Retina (tissue), 1 donor: ENCODE measurements around the gene ASMTL.
"Not testable (repeated sequence)": the region's sequence is repeated elsewhere in the genome, so short reads cannot be mapped to it uniquely, and the experiment has no call there.

ENCODE experiments used
- DNase-seq: peaks from one replicate; pipeline ENCODE4 v3.0.0-alpha.2; 2016

Gene ASMTL

DNA sequence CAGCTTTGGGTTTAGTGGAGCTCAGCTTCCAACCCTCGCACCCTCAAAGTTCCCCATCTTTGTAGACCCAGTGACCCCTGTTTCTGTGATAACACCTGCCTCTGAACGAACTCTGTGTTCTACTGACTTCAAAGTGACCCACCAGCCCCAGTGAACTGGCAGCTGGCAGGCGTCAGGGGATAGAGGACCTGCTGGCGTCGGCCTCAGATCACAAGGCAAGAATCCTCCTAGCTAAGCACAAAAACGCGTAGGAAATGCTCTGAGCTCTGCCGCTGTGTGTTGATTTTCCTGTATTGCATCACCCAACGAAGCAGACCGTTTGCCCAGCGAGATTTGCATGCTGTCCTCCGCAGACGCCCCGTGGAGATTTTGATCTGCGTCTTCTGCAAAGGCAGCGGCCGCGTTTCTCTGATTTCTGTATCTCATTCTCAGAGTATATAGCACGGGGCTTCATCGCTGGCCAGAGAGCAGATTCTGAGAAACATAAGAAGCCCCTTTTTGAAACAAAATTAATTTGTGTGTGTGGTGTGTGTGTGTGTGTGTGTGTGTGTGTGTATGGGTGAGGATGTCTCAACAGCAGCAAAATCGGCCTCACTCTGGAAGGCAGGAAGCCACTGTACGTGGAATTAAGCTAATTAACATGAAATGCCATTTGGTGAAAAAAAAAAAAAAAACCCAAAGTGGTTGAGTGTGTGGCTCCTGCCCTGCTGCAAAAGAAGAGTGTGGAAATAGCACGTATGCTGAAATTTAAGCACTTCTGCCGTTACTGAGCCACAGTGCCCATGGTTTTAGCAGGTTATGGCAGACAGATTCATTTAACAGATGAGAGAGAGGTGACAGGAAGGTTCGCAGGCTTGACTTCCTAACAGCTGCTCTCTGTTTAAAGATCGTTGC, 29.2 kb upstream of the ASMTL start:
- peak; percentile 46 for DNase-seq

DNA sequence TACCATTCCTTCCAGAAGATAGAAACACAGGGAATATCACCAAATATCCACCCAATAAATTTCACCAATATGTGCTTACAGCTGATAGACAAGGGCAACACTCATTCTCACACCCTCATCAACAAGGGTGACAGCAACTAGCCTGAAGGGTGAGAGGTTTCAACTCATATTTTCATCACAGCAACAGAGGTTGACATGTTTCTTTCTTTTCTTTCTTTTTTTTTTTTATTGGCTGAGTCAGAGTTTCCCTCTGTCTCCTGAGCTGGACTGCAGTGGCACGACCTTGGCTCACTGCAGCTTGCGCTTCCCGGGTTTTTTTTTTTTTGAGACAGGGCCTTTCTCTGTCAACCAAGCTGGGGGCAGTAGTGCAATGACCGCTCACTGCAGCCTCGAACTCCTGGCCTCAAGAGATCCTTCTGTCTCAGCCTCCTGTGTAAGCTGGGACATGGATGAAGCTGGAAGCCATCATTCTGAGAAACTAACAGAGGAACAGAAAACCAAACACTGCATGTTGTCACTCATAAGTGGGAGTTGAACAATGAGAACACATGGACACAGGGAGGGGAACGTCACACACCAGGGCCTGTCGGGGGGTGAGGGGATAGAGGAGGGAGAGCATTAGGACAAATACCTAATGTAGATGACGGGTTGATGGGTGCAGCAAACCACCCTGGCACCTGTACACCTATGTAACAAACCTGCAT, 27.5 kb upstream of the ASMTL start:
- no peak for DNase-seq

DNA sequence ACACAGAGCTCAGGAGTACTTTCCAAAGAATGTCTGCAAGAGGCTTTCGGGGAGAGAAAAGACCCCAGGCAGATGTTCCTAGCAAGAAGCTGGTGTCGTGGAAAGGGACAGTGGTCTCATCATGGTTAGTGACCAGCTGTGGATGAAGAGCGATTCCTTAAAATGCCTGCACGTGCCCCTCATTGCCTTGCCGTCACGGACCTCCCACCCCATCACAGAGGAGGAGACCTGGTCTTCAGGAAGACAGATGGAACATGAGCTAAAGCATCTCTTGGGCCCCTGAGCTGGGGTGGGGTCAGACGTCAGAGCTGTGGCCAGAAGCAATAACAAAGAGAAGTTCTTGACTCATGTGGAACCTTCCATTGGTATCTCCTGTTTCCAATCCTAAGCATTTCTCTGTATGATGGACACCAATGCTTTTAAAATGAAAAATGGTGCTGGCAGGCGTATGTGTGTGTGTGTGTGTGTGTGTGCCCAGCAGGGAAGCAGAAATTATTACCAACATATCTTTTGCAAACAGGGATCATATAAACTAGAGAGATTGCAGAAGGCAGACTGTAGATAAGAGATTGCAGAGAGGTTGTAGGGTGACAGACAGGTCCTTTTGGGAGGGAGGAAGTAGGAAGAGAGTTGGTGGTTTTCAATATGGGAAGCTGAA, 25.2 kb upstream of the ASMTL start:
- no peak for DNase-seq

DNA sequence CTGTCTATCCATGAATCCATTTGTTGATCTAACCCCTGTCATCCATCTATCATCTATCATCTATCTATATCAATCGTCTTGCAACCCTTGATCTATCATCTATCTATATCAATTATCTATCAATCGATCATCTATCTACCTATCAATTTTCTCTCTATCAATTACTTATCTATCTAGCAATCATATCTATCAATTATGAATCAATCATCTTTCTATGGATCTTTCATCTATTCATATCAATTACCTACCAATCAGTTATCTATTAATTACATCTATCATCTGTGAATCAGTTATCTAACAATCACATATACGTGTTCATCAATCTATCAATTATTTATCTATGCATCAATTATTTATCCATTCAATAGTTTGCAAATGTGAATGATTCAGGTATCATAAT, 24.5 kb upstream of the ASMTL start:
- DNase-seq, result no peak

DNA sequence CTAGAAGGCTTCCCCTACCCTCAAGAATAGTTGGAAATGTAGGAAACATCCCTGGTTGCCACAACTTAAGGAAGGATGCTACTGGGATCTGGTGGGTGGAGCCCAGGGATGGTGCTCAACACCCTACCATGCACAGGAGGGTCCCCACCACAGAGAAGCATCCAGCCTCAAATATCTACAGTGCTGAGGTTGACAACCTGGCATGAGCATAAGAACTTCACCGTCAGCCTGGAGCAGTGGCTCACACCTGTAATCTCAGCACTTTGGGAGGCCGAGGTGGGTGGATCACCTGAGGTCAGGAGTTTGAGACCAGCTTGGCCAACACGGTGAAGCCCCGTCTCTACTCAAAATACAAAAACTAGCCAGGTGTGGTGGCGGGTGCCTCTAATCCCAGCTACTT, 24.0 kb upstream of the ASMTL start:
- DNase-seq, result no peak

DNA sequence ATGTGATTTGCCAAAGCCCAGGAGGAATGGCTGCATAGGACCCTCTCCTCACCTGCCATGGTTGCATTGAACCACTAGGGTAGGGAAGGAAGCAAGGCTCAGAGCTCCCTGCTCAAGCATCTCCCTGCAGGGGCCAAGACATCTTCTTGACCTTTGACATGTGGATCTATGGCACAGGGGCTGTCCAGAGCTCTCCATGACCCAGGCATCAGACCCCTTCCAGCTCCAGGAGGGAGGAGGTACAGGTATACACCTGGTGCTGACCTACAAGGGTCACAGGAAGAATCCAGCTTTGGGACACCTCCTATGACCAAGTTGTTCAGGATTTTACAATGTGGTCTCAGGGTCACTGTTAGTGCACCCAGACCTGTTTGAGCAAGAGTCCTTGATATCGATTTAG, 23.2 kb upstream of the ASMTL start:
- DNase-seq, result no peak

DNA sequence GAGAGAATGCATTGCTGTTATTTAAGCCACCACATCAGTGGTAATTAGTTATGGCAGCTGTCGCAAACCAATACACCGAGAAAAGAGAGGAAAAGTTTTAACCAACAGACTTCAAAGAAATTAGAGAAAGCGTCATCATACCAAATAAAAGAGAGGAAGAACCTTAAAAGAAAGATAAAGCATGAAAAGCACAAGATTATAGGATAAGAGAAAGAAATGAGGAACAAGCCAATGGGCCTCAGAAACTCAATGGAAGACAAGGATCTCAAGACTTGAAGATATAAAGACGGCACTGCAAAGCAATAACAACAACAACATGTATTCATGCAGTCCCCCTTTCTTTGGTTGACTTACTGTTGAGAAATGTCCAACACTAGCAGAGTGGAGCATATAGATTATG, 22.8 kb upstream of the ASMTL start:
- no peak for DNase-seq

DNA sequence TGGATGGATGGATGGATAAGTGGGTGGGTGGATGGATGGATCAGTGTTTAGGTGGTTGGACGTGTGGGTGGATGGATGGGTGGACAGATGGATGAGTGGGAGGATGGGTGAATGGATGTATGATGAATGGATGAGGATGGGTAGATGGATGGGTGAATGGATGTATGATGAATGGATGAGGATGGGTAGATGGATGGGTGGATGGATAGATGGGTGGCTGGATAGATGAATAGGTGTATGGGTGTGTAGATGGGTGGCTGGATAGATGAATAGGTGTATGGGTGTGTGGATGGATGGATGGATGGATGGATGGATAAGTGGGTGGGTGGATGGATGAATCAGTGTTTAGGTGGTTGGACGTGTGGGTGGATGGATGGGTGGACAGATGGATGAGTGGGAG, 21.9 kb upstream of the ASMTL start:
- not testable (repeated sequence) for DNase-seq

DNA sequence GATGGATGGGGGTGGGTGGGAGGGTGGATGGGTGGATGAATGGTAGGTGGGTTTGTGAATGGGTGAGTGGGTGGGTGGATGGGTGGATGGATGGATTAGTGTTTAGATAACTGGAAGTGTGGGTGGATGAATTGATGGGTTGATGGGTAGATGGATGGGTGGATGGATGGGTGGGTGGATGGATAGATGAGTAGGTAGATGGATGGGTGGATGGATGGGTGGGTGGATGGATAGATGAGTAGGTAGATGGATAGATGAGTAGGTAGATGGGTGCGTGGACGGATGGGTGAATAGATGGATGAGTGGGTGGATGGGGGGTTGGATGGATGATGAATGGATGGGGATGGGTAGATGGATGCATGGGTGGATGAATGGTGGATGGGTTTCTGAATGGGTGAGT, 20.3 kb upstream of the ASMTL start:
- no peak for DNase-seq

DNA sequence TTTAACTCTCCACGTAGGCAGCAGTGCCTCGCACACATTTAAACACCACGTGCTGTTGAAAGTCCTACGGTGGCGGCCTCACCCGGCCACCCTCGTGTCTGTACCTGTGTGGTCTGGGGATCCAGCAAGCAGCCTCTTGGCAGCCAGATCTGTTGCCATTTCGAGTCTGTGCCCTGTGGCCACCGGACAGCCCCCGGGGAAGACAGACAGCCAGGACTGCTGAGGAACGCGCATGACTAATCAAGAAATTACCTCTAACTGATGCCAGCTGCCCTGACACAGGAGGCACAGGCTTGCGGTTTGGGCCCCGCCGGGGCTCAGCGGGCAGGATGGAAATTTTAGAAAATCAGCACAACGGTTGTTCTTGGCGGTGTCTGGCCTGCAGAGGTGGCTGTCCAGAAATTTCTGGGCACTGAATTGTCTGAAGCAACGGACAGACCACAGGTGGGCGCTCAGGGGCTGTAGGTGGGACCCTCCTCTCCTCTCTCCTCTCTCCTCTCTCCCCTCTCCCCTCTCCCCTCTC, 15.6 kb upstream of the ASMTL start:
- no peak for DNase-seq

DNA sequence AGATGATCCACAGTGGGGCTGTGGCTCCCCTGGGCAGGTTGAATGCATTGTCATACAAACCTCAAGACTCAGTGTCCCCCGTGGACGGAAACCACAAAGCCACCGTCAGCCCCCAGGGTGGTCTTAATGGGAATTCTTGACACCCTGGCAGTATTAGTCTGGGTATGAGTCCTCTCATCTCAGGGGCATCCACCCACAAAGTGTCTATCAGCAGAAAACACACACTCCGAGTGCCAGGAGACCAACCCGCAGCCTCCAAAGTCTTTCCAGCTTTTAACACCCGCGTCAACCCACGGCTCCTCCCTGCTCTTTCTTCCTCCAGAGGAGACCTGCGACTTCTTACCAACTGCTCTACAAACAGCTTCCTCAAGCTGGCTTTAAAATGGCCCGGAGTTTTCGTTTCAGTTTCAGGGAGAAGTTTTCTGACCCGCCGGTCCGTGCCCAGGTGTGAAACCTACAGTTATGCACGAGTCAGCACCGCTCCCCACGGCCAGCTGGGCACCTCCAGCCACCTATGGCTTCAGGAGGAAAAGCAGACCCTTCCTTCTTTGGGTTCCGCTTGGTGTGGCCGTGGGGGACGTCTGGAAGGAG, 14.4 kb upstream of the ASMTL start:
- no peak for DNase-seq

DNA sequence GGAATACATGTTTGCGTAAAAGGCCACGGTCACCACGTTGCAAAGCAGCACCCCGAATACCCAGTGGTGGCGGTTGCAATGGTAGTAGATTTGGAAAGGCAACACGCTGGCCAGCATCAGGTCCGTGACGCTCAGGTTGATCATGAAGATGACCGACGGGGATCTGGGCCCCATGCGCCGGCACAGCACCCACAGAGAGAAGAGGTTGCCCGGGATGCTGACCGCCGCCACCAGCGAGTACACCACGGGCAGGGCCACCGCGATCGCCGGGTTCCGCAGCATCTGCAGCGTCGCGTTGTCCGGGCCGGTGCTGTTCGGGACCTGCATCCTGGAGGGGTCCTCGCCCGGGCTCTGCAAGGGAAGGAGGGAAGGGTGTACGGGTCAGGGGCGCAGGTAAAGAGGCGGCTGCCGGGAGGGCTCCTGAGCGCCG, 13.5 kb upstream of the ASMTL start:
- DNase-seq, result no peak

DNA sequence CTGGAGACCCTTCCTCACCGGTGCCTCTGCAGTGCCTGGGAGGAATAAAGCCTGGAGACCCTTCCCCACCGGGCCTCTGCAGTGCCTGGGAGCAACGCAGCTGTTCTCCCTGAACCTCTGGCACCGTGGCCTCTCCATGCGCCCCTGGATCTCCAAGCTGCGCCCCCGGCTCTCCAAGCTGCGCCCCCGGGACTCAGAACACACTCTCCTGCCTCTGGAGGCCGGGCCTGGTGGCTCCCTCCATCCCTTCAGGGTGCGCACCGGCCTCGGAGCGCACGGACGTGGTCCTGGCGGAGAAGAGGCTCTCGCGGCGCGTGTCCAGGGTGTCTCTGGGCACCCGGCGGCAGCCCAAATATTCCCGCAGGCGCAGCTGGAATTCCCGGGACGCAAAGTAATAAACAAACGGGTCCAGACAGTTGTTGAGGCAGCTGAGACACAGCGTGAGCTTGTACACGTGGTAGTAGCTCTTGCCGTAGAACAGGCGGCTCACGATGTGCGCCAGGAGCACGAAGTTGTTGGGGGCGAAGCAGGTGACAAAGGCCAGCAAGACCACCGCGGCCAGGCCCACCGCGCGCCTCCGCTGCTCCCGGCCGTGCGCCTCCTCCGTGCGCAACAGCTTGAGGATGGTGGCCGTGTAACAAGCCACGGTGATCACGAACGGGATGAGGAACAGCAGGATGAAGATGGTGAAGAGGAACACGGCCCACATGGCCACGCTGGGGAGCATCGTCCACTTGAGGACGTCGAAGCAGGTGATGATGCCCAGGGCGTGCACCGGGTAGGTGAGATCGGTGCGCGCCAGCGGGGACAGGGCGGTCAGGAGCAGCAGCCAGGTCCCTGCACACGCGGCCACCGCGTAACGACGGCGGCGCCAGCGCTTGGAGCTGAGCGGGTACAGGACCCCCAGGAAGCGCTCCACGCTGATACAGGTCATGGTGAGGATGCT, 12.8 kb upstream of the ASMTL start:
- no peak for DNase-seq

DNA sequence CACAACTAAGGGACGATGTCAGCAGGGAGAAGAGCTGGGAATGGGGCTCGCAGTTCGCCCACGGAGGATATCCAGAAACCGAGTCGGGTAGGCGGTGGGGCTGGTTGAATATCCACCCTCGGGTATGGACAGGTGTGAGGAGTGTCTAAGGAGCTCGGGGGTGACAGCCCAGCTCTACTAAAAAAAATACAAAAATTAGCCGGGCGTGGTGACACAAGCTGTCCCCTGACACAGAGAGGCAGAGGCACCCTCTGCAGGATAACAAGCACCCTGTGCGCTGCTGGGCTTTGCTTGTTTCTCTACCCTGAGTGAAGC, 12.2 kb upstream of the ASMTL start:
- DNase-seq, result no peak

DNA sequence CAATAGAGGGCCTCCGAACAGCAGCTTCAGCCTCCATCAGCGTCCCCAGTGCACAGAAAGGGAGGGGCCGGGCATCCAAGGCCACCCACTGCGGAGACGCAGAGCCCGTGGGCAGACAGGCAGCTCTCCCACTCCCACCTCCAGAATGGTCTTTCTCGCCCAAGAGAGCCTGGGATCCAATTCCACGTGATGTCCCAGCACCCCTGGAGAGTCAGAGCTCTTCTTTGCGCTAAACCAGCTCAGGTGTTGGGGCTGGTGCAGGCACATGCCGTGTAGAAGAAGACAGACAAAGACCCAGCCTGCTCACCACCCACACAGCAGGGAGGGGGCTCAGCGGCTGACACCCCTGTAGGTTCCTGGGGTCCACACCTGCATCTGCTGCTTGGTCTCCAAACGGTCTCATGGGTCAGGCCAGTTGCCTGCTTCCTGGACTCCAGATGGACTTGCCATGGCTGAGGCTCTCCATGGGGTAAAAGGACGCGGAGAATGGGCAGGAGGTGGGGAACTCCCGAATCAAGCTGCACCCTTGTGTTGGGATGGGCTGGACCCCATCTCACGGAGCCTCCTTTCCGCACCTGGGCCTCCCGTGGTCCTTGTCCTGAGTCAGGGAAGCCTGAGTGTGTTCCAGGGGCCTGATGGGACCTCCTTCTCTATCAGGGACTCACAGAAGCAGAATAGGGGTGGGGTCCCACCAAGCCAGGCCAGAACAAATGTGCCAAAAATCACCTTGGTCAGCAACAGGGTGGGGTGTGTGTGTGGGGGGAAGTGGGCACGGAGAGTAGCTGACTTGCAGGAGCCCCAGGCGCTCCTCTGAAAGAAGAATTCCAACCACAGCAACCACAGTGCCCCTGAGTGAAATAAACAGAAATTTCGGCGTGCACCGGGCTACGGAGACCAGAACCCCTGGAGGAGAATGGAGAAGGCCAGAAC, 11.6 kb upstream of the ASMTL start:
- DNase-seq, result no peak

DNA sequence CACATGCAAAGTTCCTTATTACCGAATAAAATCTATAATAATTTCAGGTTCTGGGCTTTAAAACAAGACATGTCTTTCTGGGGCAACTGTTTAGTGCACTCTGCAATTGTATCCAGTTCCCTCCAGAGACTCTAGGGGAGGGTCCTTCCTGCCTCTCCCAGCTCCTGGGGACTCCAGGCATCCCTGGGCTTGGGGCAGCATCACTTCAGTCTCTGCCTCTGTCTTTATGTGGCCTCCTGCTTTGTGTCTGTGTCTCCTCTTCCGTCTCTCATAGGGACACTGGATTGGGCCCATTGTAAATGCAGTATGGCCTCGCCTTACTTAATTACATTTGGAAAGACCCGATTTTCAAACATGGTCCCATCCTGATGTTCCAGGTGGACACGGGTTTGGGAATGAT, 10.9 kb upstream of the ASMTL start:
- no peak for DNase-seq

DNA sequence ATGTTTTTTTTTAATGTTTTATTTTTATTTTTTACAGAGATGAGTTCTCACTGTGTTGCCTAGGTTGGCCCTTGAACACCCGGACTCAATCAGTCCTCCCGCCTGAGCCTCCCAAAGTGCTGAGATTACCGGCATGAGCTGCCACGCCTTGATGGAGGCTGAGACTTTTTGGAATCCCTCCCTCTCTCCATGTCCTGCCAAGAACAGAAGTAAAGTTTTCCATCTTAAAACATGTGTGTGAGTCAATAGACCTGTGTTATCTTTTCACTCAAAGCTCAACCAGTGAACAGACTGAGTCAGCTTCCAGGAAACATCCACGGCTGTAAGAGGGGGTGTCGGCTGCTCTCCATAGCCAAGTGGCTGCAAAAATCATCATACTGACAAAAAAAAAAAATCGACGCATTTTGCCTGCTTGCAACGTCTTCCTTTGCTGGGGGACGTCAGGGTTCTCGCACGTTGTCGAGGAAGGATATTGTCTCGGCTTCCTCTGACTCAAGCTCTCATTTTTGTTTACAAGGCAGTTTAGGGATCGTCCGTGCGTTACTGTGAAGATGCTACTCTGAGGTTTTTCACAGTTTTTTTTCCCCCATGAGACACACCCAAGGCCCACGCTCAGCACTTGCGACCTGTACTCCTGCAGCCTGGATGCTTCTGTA, 10.0 kb upstream of the ASMTL start:
- DNase-seq, result no peak

DNA sequence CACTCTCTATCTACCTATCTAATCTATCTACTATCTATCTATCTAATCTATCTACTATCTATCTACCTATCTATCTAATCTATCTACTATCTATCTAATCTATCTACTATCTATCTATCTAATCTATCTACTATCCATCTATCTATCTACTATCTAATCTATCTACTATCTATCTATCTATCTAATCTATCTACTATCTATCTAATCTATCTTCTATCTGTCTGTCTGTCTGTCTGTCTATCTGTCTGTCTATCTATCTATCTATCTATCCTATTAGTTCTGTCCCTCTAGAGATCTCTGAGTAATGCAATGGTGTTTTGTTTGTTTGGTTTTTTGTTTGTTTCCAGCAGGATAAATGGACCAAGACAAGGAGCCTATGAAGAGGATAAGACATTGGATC, 9.4 kb upstream of the ASMTL start:
- DNase-seq, result no peak

DNA sequence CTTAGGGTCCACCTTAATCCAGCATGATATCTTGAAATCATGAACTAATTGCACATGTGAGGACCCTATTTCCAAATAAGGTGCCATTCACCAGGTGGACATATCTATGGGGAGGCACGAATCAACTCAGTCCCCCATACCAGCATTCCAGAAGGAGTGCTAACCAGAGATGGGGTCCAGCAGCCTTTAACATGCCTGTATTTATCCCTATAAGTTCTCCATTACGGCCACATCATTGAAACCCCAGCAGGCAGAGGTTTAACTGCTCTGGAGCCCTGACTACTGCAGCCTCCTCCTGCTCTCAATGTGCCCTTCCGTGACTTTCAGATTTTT, 3.2 kb upstream of the ASMTL start:
- no peak for DNase-seq

DNA sequence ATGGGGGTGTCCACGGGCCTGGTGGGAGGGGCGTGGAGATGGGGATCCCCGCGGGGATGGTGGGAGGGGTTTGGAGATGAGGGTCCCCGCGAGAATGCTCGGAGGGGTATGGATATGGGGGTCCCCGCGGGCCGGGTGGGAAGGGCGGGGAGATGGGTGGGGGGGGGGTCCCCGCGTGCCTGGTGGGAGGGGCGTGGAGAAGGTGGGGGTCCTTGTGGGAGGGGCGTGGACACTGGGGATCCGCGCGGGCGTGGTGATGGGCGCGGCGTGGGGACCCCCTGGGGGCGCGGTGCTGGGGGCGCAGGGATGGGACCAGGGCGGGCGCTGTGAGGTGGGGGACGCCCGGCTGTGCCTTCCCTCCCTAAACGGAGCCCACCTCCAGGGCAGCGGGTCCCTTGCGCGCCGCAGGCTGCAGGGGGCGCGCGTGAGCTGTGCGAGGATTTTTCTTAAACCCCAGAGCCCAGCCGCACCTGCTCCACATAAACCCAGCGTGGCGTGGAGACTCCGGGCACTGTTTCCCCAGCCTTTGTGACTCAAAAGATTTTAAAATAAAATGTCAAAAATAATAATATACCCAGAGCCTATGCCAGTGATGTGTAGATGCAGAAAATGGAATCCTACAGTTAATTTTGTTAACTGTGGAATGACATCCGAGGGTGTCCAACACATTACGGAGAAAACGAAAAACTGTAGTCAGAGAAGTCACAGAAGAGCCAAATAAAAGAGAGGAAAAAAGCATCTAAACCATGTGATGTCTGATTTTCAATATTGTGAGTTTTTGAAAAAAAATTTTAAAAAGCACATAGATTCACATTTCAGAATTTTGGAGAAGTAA, 1.5 kb upstream of the ASMTL start:
- DNase-seq, result peak; percentile 91
